HG03159 (cell line): ENCODE results near the gene CELF1.

Experiments used
- ATAC-seq: cut with Tn5 transposase; IDR thresholded peaks from one replicate; pipeline ENCODE4 v1.9.1; 2021; ENCODE audit warnings: mild to moderate bottlenecking, moderate library complexity; ENCODE audit not compliant: unreplicated experiment

CELF1 gene

DNA sequence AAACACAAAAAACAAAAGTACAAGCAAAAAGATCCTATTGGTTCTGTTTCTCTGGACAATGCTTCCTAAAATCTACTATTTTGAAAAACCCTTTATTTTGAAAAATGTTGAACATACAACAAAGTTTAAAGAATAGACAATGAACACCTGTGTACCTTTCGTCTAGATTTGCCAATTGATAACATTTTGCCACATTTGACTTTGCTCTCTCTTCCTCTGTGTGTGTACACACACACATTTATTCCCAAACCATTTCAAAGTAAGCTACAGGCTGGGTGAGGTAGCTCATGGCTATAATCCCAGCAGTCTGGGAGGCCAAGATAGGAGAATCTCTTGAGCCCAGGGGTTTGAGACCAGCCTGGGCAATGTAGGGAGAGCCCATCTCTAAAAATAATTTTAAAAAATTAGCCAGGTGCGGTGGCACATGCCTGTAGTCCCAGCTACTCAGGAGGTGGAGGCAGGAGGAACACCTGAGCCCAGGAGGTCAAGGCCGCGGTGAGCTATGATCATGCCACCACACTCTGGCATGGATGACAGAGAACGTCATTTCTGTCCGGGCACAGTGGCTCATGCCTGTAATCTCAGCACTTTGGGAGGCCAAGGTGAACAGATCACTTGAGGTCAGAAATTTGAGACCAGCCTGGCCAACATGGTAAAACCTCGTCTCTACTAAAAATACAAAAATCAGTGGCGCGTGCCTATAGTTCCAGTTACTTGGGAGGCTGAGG, 121.4 kb downstream of the CELF1 start:
- no peak for ATAC-seq

DNA sequence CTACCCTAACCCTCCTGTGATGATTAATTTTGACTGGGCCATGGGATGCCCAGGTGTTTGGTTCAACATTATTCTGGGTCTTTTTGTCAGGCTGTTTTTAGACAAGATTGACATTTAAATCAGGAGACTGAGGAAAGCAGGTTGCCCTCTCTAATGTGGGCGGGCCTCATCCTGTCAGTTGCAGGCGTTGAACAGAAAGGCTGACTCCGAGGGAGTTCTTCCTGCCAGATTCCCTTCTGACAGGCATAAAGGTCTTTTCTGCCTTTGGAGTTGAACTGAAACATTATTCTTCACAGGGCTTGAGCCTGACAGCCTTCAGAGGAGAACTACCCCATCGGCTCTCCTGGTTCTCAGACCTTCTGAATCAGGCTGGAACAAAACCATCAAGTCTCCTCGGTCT, 122.4 kb downstream of the CELF1 start:
- ATAC-seq, result no peak

DNA sequence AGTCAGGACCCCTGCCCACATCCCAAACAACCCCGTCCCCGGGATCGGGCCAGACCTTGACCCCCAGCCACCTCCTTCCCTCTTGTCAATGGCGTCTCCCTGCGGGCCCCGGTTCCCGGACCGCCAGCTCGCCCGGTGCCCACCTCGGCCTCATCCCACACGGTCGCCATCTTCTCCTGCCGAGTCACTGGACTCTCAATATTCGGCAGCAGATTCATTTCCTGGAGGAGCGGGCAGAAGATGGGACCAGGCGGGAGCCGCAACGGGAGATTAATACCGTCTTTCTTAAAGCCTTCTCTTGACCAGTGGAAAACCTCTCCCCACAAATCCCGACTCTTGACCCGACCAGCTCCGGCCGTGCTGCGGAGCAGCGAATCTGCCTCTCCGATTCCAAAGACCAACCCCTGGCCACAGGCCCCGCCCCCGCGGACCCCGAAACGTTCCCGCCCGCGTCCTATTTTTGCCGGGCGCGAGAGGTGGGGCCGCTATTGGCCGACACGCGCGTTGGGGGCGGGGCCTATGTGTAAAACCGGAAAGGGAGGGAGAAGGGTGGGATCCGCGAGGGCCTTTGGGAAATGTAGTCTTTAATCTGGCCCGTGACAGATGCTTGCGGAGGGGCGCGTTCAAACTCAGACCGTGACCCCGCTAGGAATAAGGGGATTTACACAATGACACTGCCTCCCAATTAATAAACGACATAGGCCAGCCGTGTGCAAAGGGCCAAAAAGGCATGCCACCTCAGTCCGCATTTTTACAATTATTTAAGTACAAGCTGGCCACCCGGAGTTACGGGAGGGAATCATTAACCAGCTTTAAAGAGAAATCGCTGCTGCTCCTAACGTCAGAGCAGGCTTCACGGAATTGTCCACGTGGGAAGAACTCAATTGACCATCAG, 126.6 kb downstream of the CELF1 start, which contains the start of gene PSMC3:
TSS of gene PSMC3 (minus strand) at position 378 of the 895 bp plus-strand sequence. CDS start at position 218, 160 bp downstream.
- ATAC-seq, result peak; percentile 86

DNA sequence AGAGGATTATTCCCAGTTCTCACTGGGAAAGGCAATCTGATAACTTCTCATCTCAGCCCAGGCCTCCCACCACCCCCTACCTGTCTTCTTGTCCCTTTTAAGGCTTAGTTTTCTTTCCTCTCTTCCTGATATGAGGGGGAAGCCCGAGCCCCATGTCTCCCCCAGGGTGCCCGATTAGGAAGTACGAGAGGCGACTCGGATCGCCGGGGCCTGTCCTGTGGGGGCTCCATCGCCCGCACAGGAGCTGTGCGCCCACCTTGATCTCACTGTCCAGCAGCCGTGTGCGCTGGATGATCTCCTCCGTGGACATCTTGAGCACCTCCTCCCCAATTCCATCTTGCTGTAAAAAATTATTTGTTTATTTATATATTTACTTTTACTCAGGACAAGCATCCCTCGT, 127.3 kb downstream of the CELF1 start:
- no peak for ATAC-seq

DNA sequence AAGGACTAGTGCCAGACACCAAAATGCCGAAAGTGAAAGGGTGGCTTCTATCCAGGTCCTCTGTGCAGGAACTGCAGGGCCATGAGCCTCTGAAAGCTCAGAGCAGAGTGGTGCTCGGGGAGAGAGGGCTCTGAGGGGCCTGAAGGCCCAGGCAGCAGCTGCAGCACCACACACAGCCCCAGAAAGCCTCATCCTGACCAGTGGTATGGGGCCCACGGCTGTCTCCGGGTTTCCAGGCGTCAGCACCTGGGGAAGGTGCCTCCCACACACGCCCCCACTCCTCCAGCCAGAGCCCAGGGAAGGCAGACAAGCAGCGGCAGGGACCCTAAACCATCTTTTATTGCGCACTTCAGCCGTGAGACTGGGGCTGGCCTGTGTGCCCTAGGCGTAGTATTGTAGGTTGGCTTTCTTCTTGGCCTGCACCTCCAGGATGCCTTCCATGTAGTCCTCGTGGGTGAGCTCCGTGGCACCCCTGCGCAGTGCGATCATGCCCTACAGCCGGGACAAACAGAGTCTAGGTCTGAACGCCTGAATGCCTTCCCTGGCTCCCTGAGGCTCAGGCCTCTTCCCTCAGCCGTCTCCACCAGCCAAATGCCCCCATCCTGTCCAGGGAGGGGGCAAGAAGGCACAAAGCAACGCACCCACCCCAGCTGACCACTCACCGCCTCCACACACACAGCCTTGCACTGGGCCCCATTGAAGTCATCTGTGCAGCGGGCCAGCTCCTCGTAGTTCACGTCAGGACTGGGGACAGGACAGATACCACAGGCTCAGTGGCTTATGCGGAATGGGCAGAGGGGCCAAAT, 134.3 kb downstream of the CELF1 start:
- no peak for ATAC-seq

DNA sequence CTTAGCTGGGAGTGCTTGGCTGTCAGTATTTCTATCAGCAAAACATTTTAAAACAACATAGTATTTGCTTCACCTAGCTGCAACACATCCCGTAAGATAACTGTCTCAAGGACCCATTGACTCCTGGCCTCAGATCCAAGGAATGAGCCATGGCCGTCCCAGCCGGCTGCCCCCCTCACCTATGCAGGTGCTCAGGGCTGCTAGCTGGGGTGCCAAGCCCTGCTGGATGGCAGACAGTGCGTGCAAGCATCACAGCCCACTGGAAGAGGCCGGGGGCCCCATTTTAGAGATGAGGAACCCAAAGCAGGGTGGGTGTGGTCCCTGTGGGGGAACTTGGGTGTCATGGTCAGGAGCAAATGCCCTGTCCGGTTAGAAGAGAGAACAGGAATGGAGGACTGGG, 135.2 kb downstream of the CELF1 start:
- ATAC-seq, result no peak

DNA sequence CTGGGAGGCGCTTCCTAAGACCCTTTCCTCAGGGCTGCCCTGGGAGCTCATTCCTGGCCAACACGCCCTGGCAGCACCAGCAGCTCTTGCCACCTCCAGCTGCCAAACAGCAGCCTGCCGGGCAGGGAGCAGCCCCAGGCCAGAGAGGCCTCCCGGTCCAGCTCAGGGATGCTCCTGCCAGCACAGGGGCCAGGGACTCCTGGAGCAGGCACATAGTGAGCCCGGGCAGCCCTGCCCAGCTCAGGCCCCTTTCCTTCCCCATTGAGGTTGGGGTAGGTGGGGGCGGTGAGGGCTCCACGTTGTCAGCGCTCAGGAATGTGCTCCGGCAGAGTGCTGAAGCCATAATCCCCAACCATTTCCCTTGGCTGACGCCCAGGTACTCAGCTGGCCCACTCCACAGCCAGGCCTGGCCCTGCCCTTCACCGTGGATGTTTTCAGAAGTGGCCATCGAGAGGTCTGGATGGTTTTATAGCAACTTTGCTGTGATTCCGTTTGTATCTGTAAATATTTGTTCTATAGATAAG, 136.9 kb downstream of the CELF1 start:
- no peak for ATAC-seq
